ENCODE data around the gene PRR22.

DNA sequence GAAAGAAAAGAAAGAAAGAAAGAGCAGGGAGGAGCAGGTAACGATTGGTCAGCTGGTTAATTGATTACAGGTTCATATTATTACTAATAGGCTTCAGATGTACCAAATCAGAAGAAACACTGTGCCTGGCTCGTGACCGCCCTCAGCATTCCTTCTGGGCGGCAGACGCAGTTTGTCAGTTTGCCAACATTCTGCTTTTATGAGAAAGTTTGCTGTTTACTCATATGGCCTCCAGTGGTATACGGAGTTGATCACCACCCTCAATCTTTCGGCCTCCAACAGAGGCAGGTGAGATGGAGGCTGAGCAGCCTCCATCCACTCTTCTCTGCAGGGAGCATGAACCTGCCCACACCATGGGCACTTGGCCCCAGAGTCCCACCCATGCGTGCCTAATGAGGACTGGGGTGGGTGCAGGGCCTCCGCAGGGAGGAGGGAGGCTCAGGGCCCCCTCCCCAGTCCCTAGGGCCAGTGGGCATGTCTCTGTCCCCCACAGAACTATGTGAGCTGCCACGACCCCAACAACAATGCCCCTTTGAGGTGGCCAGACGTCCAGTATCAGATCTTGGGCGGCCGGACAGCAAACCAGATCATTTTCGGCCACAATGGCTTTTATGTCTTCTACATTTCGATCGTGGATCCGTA is 8.8 kb downstream of the PRR22 start:
- TF ChIP-seq CTCF (IDR thresholded peaks at IDR 0.05) (no peak), POLR2A (IDR thresholded peaks at IDR 0.05) (no peak)
